ENCODE data around the gene FMNL2.

The FMNL2 gene

DNA sequence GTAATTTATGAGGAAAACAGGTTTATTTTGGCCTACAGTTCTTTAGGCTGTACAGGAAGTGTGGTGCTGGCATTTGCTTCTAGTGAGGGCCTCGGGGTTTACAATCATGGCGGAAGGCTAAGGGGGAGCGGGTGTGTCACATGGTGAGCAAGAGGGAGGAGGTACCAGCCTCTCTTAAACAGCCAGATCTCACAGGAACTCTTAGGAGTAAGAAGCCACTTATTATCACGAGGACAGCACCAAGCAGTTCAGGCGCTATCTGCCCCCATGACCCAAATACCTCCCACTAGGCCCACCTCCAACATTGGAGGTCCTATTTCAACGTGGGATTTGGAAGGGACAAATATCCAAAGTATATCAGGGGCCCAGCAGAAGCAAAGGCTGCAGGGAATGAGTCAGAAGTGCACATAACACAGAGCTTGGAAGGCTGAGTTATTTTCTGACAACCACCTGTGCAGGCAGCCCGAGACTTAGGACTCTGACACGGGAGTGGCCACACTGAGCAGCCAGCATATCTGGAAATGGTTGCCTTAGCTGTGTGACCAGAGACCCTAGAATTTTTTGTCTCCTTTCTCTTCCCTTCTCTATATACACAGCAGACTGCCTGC lies 211.4 kb downstream of the FMNL2 start:
- no peak overlapping the region for H3K4me3 ChIP-seq (ENCODE audit: low read length)
- H3K4me1 ChIP-seq (ENCODE audit: control insufficient read depth, low read depth, low read length), result peaks cover 6% of the 10 kb centered on the region
- no peak overlapping the region for H3K9ac ChIP-seq (ENCODE audit: low read length)
- peaks cover 9% of the 10 kb centered on the region for H3K36me3 ChIP-seq (ENCODE audit: control insufficient read depth, low read depth, low read length)
- no peaks in the 10 kb centered on the region for H3K27me3 ChIP-seq (ENCODE audit: control insufficient read depth, insufficient read depth, low read length)
- H3K9me3 ChIP-seq (ENCODE audit: control insufficient read depth, low read depth, low read length), result no peaks in the 10 kb centered on the region
- no peak overlapping the region for H3K27ac ChIP-seq (ENCODE audit: low read length)

- no peaks in the 10 kb centered on the region for H3K27me3 ChIP-seq (ENCODE audit: control insufficient read depth, insufficient read depth, low read length)
- peaks cover 4% of the 10 kb centered on the region for H3K36me3 ChIP-seq (ENCODE audit: control insufficient read depth, low read depth, low read length)
- no peak overlapping the region for H3K27ac ChIP-seq (ENCODE audit: low read length)
- no peaks in the 10 kb centered on the region for H3K4me1 ChIP-seq (ENCODE audit: control insufficient read depth, low read depth, low read length)
- H3K9me3 ChIP-seq (ENCODE audit: control insufficient read depth, low read depth, low read length), result no peaks in the 10 kb centered on the region
- H3K9ac ChIP-seq (ENCODE audit: low read length), result no peak overlapping the region
- H3K4me3 ChIP-seq (ENCODE audit: low read length), result no peak overlapping the region
Observed at GRCh38 chr2:152548111-152548875, 213.3 kb downstream of the FMNL2 start.

- H3K4me3 ChIP-seq (ENCODE audit: low read length), result no peak overlapping the region
- no peak overlapping the region for H3K27ac ChIP-seq (ENCODE audit: low read length)
- H3K36me3 ChIP-seq (ENCODE audit: control insufficient read depth, low read depth, low read length), result no peaks in the 10 kb centered on the region
- no peaks in the 10 kb centered on the region for H3K27me3 ChIP-seq (ENCODE audit: control insufficient read depth, insufficient read depth, low read length)
- H3K9me3 ChIP-seq (ENCODE audit: control insufficient read depth, low read depth, low read length), result no peaks in the 10 kb centered on the region
- no peaks in the 10 kb centered on the region for H3K4me1 ChIP-seq (ENCODE audit: control insufficient read depth, low read depth, low read length)
- no peak overlapping the region for H3K9ac ChIP-seq (ENCODE audit: low read length)
Observed at GRCh38 chr2:152548996-152549395, 214.0 kb downstream of the FMNL2 start.

- no peak overlapping the region for H3K27ac ChIP-seq (ENCODE audit: low read length)
- H3K27me3 ChIP-seq (ENCODE audit: control insufficient read depth, insufficient read depth, low read length), result no peaks in the 10 kb centered on the region
- no peaks in the 10 kb centered on the region for H3K36me3 ChIP-seq (ENCODE audit: control insufficient read depth, low read depth, low read length)
- no peaks in the 10 kb centered on the region for H3K4me1 ChIP-seq (ENCODE audit: control insufficient read depth, low read depth, low read length)
- H3K9me3 ChIP-seq (ENCODE audit: control insufficient read depth, low read depth, low read length), result no peaks in the 10 kb centered on the region
- no peak overlapping the region for H3K9ac ChIP-seq (ENCODE audit: low read length)
- H3K4me3 ChIP-seq (ENCODE audit: low read length), result no peak overlapping the region
Observed at GRCh38 chr2:152549423-152549822, 214.4 kb downstream of the FMNL2 start.

DNA sequence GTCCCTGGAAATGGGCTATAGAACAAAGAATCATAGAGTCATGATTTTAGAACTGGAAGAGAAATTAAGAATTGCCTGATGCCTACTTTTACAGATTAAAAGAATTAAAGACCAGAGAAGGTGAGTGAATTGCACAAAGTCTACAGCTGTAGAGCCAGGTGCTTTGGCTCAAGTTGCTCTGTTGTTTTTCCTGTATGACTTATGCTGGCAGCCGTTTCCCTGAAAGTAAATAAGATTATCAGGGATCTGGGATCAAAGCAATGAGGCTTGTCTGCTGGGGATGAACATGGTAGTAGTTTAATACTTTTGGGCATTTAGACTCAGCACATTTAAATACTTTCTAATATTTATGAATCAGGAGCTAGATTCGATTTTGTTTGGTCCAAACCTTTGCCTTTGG lies 215.4 kb downstream of the FMNL2 start:
- H3K36me3 ChIP-seq (ENCODE audit: control insufficient read depth, low read depth, low read length), result no peaks in the 10 kb centered on the region

GRCh38 chr2:152552888-152553287 lies 217.9 kb downstream of the FMNL2 start:
- Histone ChIP-seq H3K27ac (ENCODE audit: low read length) (no peak overlapping the region), H3K27me3 (ENCODE audit: control insufficient read depth, insufficient read depth, low read length) (no peaks in the 10 kb centered on the region), H3K9me3 (ENCODE audit: control insufficient read depth, low read depth, low read length) (no peaks in the 10 kb centered on the region), H3K4me1 (ENCODE audit: control insufficient read depth, low read depth, low read length) (peaks cover 3% of the 10 kb centered on the region), H3K4me3 (ENCODE audit: low read length) (no peak overlapping the region), H3K36me3 (ENCODE audit: control insufficient read depth, low read depth, low read length) (no peaks in the 10 kb centered on the region), H3K9ac (ENCODE audit: low read length) (no peak overlapping the region)

More for the DNA sequence above, 215.4 kb downstream of the FMNL2 start:
- no peaks in the 10 kb centered on the region for H3K9me3 ChIP-seq (ENCODE audit: control insufficient read depth, low read depth, low read length)
- no peak overlapping the region for H3K9ac ChIP-seq (ENCODE audit: low read length)
- no peak overlapping the region for H3K4me3 ChIP-seq (ENCODE audit: low read length)
- H3K27me3 ChIP-seq (ENCODE audit: control insufficient read depth, insufficient read depth, low read length), result no peaks in the 10 kb centered on the region
- H3K27ac ChIP-seq (ENCODE audit: low read length), result no peak overlapping the region
- no peaks in the 10 kb centered on the region for H3K4me1 ChIP-seq (ENCODE audit: control insufficient read depth, low read depth, low read length)

DNA sequence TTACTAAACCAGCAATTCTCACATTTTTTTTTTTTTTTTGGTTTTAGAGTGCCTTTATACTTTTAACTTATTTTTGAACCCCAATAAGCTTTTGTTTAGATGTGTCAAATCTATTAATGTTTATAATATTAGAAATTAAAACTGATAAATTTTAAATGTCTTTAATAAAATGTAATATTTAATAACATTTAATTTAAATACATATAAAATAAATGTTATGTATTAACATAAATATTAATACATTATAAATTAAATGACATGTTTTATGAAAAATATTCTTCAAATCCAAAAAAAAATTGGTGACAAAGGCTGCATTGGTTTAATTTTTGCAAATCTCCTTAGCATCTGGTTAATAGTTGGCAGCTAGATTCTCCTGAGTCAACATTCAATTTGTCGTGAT lies 218.5 kb downstream of the FMNL2 start:
- H3K4me1 ChIP-seq (ENCODE audit: control insufficient read depth, low read depth, low read length), result peaks cover 3% of the 10 kb centered on the region
- no peaks in the 10 kb centered on the region for H3K27me3 ChIP-seq (ENCODE audit: control insufficient read depth, insufficient read depth, low read length)
- H3K9ac ChIP-seq (ENCODE audit: low read length), result no peak overlapping the region
- H3K9me3 ChIP-seq (ENCODE audit: control insufficient read depth, low read depth, low read length), result no peaks in the 10 kb centered on the region
- no peaks in the 10 kb centered on the region for H3K36me3 ChIP-seq (ENCODE audit: control insufficient read depth, low read depth, low read length)
- no peak overlapping the region for H3K4me3 ChIP-seq (ENCODE audit: low read length)
- H3K27ac ChIP-seq (ENCODE audit: low read length), result no peak overlapping the region

GRCh38 chr2:152555048-152555447 lies 220.1 kb downstream of the FMNL2 start:
- Histone ChIP-seq H3K9ac (ENCODE audit: low read length) (no peak overlapping the region), H3K27me3 (ENCODE audit: control insufficient read depth, insufficient read depth, low read length) (no peaks in the 10 kb centered on the region), H3K36me3 (ENCODE audit: control insufficient read depth, low read depth, low read length) (peaks cover 4% of the 10 kb centered on the region), H3K27ac (ENCODE audit: low read length) (no peak overlapping the region), H3K9me3 (ENCODE audit: control insufficient read depth, low read depth, low read length) (no peaks in the 10 kb centered on the region), H3K4me1 (ENCODE audit: control insufficient read depth, low read depth, low read length) (peaks cover 3% of the 10 kb centered on the region), H3K4me3 (ENCODE audit: low read length) (no peak overlapping the region)

GRCh38 chr2:152556506-152556905 lies 221.5 kb downstream of the FMNL2 start:
- Histone ChIP-seq H3K4me1 (ENCODE audit: control insufficient read depth, low read depth, low read length) (peaks cover 3% of the 10 kb centered on the region), H3K4me3 (ENCODE audit: low read length) (no peak overlapping the region), H3K9ac (ENCODE audit: low read length) (no peak overlapping the region), H3K27me3 (ENCODE audit: control insufficient read depth, insufficient read depth, low read length) (no peaks in the 10 kb centered on the region), H3K27ac (ENCODE audit: low read length) (no peak overlapping the region), H3K36me3 (ENCODE audit: control insufficient read depth, low read depth, low read length) (peaks cover 14% of the 10 kb centered on the region), H3K9me3 (ENCODE audit: control insufficient read depth, low read depth, low read length) (no peaks in the 10 kb centered on the region)

GRCh38 chr2:152557273-152557888 lies 222.4 kb downstream of the FMNL2 start:
- Histone ChIP-seq H3K9me3 (ENCODE audit: control insufficient read depth, low read depth, low read length) (no peaks in the 10 kb centered on the region), H3K9ac (ENCODE audit: low read length) (no peak overlapping the region), H3K4me3 (ENCODE audit: low read length) (no peak overlapping the region), H3K36me3 (ENCODE audit: control insufficient read depth, low read depth, low read length) (peaks cover 14% of the 10 kb centered on the region), H3K27me3 (ENCODE audit: control insufficient read depth, insufficient read depth, low read length) (no peaks in the 10 kb centered on the region), H3K27ac (ENCODE audit: low read length) (no peak overlapping the region), H3K4me1 (ENCODE audit: control insufficient read depth, low read depth, low read length) (peaks cover 3% of the 10 kb centered on the region)

DNA sequence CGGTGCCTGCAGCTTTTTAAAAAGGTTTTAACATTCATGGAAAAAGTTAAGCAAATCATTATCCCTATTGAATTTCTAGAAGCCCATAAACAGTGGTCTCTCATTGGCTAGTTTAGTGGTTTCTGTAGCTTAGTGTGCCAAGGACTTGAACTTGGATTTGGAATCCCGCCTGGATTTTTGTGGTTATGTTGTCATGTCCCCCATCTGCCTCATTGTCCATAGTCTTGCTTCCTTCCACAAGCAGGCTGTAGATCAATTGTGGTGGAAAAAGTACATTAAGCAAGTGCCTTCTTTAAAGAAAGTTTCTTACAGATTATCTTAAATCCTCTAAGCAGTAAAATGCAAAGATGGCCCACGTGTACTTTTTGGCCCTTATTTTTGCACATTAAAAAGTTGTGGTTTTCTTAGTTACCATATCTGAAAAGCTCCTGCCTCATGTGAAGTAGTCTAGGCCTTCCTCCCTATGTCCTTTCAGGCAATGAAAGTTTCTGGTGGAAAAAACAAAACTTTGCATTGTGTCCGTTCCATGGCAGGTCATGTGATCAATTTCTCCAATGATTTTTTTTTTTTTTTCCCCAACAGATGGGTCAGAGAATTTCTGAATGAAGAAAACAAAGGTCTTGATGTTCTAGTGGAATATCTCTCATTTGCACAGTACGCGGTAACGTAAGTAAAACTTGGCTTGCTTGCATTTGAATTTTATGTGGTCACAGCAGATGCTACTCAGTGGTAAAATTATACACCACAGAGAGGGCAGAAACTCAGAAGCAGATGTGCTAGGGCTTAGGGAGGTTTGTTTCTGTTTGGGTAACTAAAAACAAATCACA lies 223.4 kb downstream of the FMNL2 start:
- no peak overlapping the region for H3K4me3 ChIP-seq (ENCODE audit: low read length)
- H3K9ac ChIP-seq (ENCODE audit: low read length), result no peak overlapping the region
- H3K36me3 ChIP-seq (ENCODE audit: control insufficient read depth, low read depth, low read length), result peaks cover 14% of the 10 kb centered on the region
- peaks cover 3% of the 10 kb centered on the region for H3K4me1 ChIP-seq (ENCODE audit: control insufficient read depth, low read depth, low read length)
- no peak overlapping the region for H3K27ac ChIP-seq (ENCODE audit: low read length)
- no peaks in the 10 kb centered on the region for H3K27me3 ChIP-seq (ENCODE audit: control insufficient read depth, insufficient read depth, low read length)
- no peaks in the 10 kb centered on the region for H3K9me3 ChIP-seq (ENCODE audit: control insufficient read depth, low read depth, low read length)

Measured in iPS-18a (cell line).